Stimulated activated CD4-positive, alpha-beta T cell treated with anti-CD3 and anti-CD28 coated beads, Interleukin-2, amount 100 ng/mL, for 48 hours (primary cell): ENCODE results near the gene CCDC134.
"Not testable (repeated sequence)": the region's sequence is repeated elsewhere in the genome, so short reads cannot be mapped to it uniquely, and the experiment has no call there.

Source experiments
- DNase-seq, 2 donors: peaks; one replicate each; pipeline ENCODE4 v3.0.0-alpha.2; 2020

CCDC134 gene

GRCh38 chr22:41825376-41825775 is 24.9 kb downstream of the CCDC134 start:
- DNase-seq, result no peak

- DNase-seq, result no peak
Observed at GRCh38 chr22:41826021-41826420, 25.5 kb downstream of the CCDC134 start.

- DNase-seq, result no peak
Observed at GRCh38 chr22:41826430-41827383, 26.2 kb downstream of the CCDC134 start.

GRCh38 chr22:41827671-41828070 is 27.2 kb downstream of the CCDC134 start:
- no peak for DNase-seq

GRCh38 chr22:41828516-41828915 is 28.0 kb downstream of the CCDC134 start:
- DNase-seq, result no peak

- no peak for DNase-seq
Observed at GRCh38 chr22:41830174-41830573, 29.7 kb downstream of the CCDC134 start.

GRCh38 chr22:41831383-41831782 is 30.9 kb downstream of the CCDC134 start:
- DNase-seq, result no peak

- DNase-seq, result no peak
Observed at GRCh38 chr22:41831828-41832552, 31.5 kb downstream of the CCDC134 start.

- DNase-seq, result peak; percentile 95 to 98
Observed at GRCh38 chr22:41832553-41833368, 32.3 kb downstream of the CCDC134 start, which contains the start of gene SREBF2. Gene SREBF2, plus strand, starts transcription at chr22:41833105. Its CDS starts 166 bp downstream, at chr22:41833271.

GRCh38 chr22:41833369-41834004 is 33.0 kb downstream of the CCDC134 start:
- peak; percentile 23 to 33 for DNase-seq

- no peak for DNase-seq
Observed at GRCh38 chr22:41834005-41834944, 33.8 kb downstream of the CCDC134 start.

- DNase-seq, result not testable (repeated sequence)
Observed at GRCh38 chr22:41835462-41835861, 35.0 kb downstream of the CCDC134 start.

GRCh38 chr22:41836551-41836950 is 36.1 kb downstream of the CCDC134 start:
- DNase-seq, result no peak

- no peak for DNase-seq
Observed at GRCh38 chr22:41838842-41839618, 38.6 kb downstream of the CCDC134 start.

- DNase-seq, result no peak
Observed at GRCh38 chr22:41840216-41840615, 39.7 kb downstream of the CCDC134 start.

GRCh38 chr22:41841085-41841712 is 40.7 kb downstream of the CCDC134 start:
- no peak for DNase-seq

GRCh38 chr22:41842996-41843970 is 42.8 kb downstream of the CCDC134 start:
- DNase-seq, result no peak

GRCh38 chr22:41844036-41844435 is 43.6 kb downstream of the CCDC134 start:
- no peak for DNase-seq

GRCh38 chr22:41844513-41844912 is 44.0 kb downstream of the CCDC134 start:
- no peak for DNase-seq
